Caki2 (cell line): Measurements from ENCODE around the gene PODXL2. TPM values are rescaled to one million over a fixed set of nuclear protein-coding genes. Genes with fewer than 3 reads are reported as not detected.
A peak's percentile ranks its signal among the peaks of the same experiment; 100 is the strongest.
"Not testable (repeated sequence)": the region's sequence is repeated elsewhere in the genome, so short reads cannot be mapped to it uniquely, and the experiment has no call there.

Experiments used
- DNase-seq: peaks from one replicate; pipeline ENCODE4 v3.0.0-alpha.2; 2015; ENCODE audit warnings: low read depth
- in situ Hi-C: cut with HindIII; loops from 2 replicates; pipeline ENCODE4 v1.10.0; 2016; ENCODE audit warnings: low sequenced_read_pairs, low pct_unique_long_range_greater_than_20kb, mixed read lengths
- total RNA-seq: library from RNA; depleted of rRNA; stranded (reverse); fragments of >200 nt; shearing (Covaris generic); gene quantifications from 2 replicates; pipeline ENCODE4 v1.2.3, GENCODE V29; 2014; ENCODE audit warnings: low replicate concordance

The PODXL2 gene
- total RNA-seq, 1 experiment from 2014 or later, result 62.4 TPM

DNA sequence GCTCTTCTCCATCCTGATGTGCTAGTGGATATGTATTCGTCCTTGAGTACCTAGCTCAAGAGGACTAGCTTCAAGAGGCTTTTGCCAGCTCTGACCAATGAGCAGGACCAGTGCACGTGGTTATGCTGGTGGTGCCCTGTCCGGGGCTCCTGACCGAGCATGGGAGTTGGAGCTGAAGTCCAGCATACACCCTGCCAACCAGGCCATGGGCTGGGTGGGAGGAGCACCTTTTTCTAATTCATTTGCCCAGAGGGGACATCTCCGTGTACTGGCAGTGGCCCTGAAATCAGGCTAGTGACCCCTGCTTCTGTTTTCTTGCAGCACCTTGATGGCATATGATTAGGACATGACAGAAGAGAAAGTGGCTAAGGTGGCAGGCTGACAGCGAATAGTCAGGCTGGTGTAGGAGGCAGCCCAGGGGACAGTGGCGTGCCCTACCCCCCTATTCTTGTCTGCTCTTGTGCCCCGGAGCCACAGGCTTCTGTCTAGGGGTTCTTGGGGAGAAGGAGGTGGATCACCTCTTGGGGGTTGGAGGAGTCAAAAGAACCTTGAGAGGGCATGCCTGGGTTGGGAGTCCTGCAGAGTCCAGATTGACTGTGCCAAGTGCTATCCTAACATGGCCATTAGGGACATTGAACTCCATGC, 16.5 kb downstream of the PODXL2 start:
- in situ Hi-C loops, result no loop called here
- no peak for DNase-seq

- in situ Hi-C loops, result no loop called here
These were observed 17.6 kb downstream of the PODXL2 start for GRCh38 chr3:127646501-127647046.

DNA sequence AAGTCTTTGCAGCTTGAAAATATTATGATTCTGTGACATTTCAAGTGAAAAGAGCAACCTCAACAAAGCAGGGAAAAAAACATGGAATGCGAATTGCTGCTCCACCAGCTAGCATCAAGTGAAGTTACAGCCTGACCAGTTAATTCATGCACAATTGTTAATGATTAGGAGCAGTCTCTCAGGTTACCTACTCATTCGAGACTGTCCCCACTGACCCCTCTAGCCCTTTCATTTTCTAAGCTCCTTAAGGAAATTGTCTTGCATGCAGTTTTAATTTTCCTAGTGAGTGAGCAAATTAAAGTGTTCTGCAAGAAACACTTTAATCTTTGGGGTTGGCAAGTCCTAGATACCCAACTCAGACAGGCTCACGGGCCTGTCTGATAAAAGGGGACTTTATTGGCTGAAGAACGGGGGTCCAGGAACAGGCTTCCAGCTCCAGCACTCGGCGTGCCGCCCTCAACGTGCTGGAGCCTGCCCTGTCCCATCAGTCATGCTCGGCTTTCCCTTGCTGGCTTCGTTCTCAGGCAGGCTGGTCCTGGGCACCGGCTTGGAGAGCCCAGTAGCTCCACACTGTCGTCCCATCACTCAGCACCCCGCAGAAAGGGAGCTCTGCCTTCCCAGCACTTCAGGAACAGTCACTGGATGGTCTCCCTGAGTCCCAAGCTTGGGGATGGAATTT, 18.3 kb downstream of the PODXL2 start:
- no peak for DNase-seq
- in situ Hi-C loops, result no loop called here

More at GRCh38 chr3:127646501-127647046, 17.6 kb downstream of the PODXL2 start:
- no peak for DNase-seq

- in situ Hi-C loops, result no loop called here
- no peak for DNase-seq
These were observed 18.8 kb downstream of the PODXL2 start for GRCh38 chr3:127647845-127648204.

GRCh38 chr3:127650236-127650635, 21.3 kb downstream of the PODXL2 start:
- in situ Hi-C loops, result no loop called here
- DNase-seq, result no peak

DNA sequence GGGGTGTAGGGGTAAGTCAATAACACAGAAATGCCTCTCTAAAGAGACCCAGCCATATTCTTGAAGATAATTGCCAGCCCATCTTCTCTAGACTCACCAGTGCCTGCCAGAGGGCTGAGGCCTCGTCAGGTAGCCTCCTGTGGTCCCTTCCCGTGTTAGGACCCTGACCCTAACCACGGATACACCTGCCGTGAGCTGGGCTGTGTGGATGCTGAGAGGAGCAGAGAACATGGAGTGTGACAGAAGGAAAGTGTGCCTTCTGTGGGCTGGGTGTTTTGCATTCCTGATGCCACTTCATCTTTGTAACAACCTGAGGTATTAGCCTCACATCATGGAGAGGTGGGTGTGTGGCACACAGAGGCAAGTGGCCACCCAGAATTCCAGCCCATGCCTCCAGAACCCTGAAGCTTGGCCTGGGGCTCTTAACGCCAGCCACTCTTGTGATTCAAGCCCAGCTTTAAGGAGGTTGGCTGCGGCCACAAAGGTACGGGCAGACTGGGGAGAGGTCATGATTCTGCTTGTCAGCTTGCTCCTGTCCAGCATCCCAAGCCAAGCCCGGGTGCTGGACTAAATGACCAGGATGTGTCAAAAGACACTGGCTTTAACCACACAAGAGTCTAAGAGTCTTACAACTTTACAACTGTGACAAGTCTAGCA, 22.7 kb downstream of the PODXL2 start:
- in situ Hi-C loops, result no loop called here
- DNase-seq, result no peak

DNA sequence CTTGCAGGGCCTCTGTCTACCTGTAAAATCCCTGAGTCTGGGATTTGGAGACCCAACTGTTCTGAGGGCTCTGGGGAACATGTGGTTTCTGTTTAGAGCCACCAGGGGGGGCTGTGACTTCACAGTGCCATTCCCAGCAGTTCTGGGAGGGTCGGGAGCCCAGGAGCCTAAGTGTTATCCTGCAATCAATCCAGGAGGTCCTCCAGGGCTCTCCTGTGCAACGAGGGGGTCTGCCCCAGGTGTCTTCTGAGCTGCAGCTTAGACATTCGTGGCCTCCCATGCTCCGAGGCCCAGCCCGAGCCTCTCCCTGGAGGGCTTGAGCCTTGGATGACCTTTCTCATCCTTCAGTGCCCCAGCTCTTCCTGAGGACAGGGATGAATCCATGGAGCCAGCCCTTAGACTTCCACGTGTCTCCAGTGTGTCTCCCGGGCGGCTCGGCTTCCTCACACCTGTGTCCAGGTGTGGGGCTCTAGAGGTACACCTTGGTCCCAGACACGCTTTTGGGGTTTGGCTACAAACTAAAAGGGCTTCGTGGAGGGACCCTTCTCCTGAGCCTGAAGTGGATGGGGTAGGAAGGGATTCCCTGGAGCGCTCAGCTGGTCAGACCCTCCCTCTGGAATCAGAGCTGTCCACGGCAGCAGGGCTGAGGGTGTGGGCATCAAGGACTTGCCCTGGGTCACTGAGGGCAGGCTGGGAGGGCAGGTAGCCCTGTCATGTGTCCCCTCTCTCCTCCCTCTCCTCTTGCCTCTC, 23.4 kb downstream of the PODXL2 start:
- peak; percentile 28 for DNase-seq
- in situ Hi-C loops, result no loop called here

GRCh38 chr3:127654374-127654773, 25.4 kb downstream of the PODXL2 start:
- DNase-seq, result no peak
- in situ Hi-C loops, result no loop called here

- in situ Hi-C loops, DNase-seq: not testable (repeated sequence)
These were observed 26.0 kb downstream of the PODXL2 start for GRCh38 chr3:127654993-127655392.

DNA sequence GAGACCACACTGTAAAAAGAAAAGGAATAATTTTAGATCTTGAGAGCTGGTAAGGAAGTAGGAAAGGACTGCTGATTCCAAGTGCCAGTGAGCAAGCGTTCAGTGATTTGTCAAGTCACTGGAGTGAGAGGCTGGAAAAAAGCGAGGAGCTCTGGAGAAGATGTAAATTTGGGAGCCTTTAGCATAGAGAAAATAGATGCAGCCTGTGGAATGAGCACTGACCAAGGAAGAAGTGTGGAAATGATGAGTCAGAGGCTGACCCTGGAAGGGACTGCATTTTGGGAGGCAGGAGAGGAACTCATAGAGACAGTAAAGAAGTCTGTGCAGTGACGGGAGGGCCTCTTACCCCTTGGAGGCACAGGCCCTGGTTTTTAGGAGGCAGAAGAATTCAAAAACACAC, 26.7 kb downstream of the PODXL2 start:
- peak; percentile 5 for DNase-seq
- in situ Hi-C loops, result no loop called here

GRCh38 chr3:127656906-127657305, 27.9 kb downstream of the PODXL2 start:
- DNase-seq, result no peak
- in situ Hi-C loops, result no loop called here

DNA sequence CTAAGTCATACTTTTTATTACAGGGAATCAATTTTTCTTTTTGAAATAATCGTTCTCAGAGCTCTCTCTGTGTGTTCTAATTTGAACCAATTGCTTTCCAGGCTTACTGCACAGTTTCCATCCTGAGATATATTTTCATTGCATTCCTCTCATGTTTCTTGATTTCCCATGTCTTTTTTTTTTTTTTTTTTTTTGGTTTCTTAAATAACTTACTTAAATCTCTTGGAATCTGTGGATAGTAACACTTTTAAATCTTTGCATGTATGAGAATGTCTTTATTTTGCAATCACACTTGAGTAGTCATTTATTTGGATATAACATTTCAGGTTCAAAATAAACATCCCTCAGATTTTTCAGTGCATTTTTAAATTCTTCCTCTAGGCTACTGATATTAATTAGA, 29.2 kb downstream of the PODXL2 start:
- no peak for DNase-seq
- in situ Hi-C loops, result no loop called here

- in situ Hi-C loops, result no loop called here
- no peak for DNase-seq
These were observed 31.8 kb downstream of the PODXL2 start for GRCh38 chr3:127660621-127661251.

DNA sequence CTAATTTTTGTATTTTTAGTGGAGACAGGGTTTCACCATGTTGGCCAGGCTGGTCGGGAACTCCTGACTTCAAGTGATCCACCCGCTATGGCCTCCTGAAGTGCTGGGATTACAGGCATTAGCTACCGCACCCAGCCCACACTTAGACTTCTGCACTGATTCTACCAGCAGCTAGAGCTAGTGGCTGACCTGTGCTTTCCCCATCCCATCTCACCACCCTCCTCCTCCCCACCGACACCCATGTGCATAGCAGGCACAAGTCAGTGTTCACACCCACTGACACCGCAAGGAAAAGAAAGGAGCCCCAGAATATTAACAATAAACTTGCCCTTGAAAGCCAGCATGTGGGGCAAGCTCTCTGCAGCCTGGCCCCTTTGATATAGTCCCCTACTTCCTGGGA, 32.6 kb downstream of the PODXL2 start:
- DNase-seq, result no peak
- in situ Hi-C loops, result no loop called here

DNA sequence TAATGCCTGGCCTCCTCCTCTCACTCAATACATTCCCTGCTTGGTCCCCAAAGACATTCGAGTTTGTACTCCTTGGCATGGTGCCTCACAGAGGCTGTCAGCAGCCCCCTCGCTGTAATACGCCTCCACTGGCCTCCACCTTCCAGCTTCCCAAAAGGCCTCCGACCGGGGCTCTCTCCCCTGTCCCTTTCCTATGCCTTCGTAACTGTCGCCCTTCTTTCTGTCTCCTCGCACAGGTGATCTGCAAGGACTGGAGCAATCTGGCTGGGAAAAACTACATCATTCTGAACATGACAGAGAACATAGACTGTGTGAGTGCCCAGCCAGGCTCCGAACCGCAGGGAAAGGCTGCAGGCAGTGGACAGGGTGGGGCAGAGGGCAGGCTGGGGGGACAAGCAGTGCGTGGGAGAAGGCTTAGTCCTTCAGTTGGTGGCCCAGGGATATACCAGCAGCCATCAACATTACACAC, 33.0 kb downstream of the PODXL2 start:
- in situ Hi-C loops, result no loop called here
- no peak for DNase-seq

DNA sequence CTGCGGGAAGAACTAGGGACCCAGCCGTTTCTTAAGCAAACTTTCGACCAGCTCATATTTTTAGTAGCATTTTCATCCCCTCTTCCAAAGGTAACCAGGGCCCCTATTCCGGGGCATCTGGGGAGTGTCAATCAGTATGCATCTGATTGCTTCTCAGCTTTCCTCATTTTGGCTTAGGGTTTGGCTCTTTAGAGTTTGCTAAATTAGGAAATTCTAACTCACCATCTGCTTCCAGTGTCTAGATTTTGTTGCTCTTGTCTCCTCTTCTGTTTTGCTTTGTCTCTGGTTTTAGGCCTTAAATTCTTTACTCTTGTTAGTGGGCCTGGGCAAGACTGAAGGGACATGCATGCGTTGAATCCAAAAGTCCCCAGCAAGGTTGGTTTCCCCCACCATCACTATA, 34.2 kb downstream of the PODXL2 start:
- in situ Hi-C loops, result no loop called here
- DNase-seq, result no peak

DNA sequence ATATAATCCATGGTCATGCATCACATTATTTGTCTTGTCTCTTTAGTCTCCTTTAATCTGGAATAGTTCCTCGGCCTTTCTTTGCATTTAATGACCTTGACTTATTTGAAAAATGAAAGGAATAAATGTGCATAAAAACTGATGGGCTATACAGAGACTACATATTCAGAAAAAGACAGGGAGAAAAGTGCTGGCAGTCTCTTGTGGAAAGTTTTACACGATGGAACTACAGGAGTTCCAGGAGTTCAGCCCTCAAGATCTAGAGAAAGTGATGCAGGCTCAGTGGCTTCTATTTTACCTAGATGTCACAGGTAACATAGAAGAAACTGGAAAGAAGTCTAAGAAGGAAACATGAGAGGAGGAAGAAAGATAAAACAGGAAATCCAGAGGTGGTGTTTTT, 36.2 kb downstream of the PODXL2 start:
- in situ Hi-C loops, result no loop called here
- DNase-seq, result no peak

DNA sequence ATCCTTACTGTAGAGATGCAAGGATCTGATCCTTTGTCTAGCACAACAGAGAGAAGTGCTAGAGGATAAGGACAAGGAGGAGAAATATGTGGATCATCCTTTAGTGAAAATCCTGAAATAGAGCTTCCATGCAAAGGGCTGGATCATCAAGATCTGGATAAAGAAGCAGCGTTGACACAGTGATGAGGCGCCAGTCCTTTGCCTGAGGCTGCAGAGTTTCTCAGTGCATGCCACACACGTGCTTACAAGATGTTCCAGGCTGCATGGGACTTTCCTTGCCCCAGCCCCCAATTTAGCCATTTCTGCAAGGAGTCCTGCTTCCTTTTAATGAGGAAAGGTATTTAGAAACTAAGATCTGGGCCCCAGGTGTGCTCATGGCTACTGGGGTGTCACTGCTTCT, 36.6 kb downstream of the PODXL2 start:
- no peak for DNase-seq
- in situ Hi-C loops, result no loop called here
